ENCODE measurements around the gene WDPCP. TPM values are rescaled to one million over a fixed set of nuclear protein-coding genes. Genes with fewer than 3 reads are reported as not detected.

The WDPCP gene
- total RNA-seq, 1 donor from 2014 or later, result 11.8 TPM

DNA sequence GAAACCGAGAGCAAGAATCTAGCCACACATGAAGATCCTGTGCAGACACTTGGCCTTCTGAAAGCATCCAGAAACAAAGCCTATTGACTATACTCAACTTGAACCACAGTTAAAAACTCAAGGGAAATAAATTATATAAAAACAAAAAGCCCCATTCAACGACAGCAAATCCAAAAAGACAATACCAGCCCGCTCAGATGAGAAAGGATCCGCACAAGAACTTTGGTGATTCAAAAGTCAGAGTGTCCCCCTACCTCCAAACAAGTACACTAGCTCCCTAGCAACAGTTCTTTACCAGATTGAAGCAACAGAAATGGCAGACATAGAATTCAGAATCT lies 163.2 kb downstream of the WDPCP start:
- Mint-ChIP-seq H3K9me3 (peaks cover 20% of the 10 kb centered on the region), H3K27ac (no peak overlapping the region), H3K4me3 (no peak overlapping the region), H3K4me1 (ENCODE audit: unreplicated experiment) (no peaks in the 10 kb centered on the region), H3K27me3 (no peaks in the 10 kb centered on the region), H3K36me3 (peaks cover 6% of the 10 kb centered on the region)
- TF ChIP-seq, protein P1, sequence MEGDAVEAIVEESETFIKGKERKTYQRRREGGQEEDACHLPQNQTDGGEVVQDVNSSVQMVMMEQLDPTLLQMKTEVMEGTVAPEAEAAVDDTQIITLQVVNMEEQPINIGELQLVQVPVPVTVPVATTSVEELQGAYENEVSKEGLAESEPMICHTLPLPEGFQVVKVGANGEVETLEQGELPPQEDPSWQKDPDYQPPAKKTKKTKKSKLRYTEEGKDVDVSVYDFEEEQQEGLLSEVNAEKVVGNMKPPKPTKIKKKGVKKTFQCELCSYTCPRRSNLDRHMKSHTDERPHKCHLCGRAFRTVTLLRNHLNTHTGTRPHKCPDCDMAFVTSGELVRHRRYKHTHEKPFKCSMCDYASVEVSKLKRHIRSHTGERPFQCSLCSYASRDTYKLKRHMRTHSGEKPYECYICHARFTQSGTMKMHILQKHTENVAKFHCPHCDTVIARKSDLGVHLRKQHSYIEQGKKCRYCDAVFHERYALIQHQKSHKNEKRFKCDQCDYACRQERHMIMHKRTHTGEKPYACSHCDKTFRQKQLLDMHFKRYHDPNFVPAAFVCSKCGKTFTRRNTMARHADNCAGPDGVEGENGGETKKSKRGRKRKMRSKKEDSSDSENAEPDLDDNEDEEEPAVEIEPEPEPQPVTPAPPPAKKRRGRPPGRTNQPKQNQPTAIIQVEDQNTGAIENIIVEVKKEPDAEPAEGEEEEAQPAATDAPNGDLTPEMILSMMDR (conservative IDR thresholded peaks at IDR 0.05), result peak; percentile 14
- no peak for DNase-seq (ENCODE audit: extremely low spot score, unreplicated experiment)

DNA sequence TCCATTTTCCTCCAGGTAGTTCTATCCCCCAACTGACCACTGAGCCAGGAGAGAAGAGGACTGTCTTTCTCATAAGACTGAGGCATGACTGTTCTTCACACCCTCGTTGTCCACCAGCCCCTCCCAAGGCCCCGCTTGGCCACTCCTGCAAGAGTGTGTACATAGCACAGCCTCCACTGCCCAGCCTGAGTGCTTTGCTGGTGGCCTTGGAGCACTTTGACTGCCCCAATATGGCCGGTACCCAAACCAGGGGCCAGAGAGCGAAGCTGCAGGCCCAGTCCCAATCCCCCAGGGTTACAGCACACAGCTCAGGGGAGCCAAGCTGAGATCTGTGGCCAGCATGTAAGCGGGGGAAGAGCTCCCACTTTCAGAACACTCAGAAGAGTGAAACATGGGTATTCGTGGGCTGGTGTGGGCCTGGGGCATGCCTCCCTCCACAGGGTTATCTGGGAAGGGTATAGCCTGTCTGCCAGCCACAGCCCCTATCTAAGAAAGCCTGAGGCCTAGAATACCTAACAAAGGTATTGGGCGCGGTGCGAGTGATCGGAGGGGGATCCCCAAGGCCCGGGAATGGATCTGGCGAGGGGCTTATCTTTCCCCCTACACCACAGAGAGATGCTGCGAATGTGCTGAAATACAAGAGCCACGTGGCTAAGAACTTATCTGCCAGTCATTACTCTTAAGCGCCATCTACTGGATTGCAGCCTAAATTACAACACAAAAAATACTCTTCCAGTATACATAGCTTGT lies 163.8 kb downstream of the WDPCP start:
- TF ChIP-seq, protein P1 (conservative IDR thresholded peaks at IDR 0.05), result peak; percentile 67
- peaks cover 3% of the 10 kb centered on the region for H3K36me3 Mint-ChIP-seq
- no peaks in the 10 kb centered on the region for H3K27me3 Mint-ChIP-seq
- DNase-seq (ENCODE audit: extremely low spot score, unreplicated experiment), result no peak
- H3K9me3 Mint-ChIP-seq, result peaks cover 20% of the 10 kb centered on the region
- no peak overlapping the region for H3K4me3 Mint-ChIP-seq
- H3K27ac Mint-ChIP-seq, result no peak overlapping the region
- no peaks in the 10 kb centered on the region for H3K4me1 Mint-ChIP-seq (ENCODE audit: unreplicated experiment)

DNA sequence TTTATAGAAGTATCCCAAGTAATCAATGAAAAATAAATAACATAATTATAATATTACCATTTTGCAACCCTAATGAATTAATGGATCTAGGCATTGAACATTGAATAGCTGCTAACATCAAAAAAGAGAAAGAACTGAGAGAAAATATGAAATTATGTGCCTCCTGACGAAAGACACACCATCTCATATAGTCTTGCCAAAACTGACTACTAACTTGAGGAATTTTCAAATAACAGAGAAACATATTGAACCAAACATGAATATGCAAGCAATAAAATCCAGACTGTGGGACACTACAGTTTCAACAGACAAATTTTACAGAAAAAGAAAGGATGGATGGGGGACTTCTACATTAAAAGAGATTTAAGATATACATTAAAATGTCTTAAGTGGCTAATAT lies 165.7 kb downstream of the WDPCP start:
- no peak for DNase-seq (ENCODE audit: extremely low spot score, unreplicated experiment)
- Mint-ChIP-seq H3K4me1 (ENCODE audit: unreplicated experiment) (no peaks in the 10 kb centered on the region), H3K4me3 (no peak overlapping the region), H3K9me3 (peaks cover 10% of the 10 kb centered on the region), H3K27ac (no peak overlapping the region), H3K36me3 (peaks cover 3% of the 10 kb centered on the region), H3K27me3 (no peaks in the 10 kb centered on the region)
- TF ChIP-seq, protein P1 (conservative IDR thresholded peaks at IDR 0.05), result no peak

DNA sequence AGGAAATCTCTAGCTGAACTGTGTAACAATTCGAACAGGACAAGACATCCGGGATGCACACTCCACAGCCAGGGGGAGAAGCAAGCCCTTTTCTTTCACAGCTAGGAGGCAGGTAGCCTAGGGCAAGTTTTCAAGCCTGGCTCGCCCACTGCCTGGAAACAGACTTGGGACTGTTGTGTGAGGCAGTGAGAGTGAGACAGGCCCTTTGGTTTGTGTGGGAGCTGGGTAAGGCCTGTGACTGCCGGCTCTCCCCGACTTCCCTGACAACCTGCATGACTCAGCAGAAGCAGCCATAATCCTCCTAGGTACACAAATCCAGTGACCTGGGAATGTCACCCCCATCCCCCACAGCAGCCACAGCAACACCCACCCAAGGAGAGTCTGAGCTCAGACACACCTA lies 179.7 kb downstream of the WDPCP start:
- Mint-ChIP-seq H3K4me1 (ENCODE audit: unreplicated experiment) (no peaks in the 10 kb centered on the region), H3K4me3 (no peak overlapping the region), H3K9me3 (no peaks in the 10 kb centered on the region), H3K27ac (no peak overlapping the region), H3K27me3 (no peaks in the 10 kb centered on the region), H3K36me3 (no peaks in the 10 kb centered on the region)
- DNase-seq (ENCODE audit: extremely low spot score, unreplicated experiment), result no peak
- TF ChIP-seq, protein P1 (conservative IDR thresholded peaks at IDR 0.05), result no peak

DNA sequence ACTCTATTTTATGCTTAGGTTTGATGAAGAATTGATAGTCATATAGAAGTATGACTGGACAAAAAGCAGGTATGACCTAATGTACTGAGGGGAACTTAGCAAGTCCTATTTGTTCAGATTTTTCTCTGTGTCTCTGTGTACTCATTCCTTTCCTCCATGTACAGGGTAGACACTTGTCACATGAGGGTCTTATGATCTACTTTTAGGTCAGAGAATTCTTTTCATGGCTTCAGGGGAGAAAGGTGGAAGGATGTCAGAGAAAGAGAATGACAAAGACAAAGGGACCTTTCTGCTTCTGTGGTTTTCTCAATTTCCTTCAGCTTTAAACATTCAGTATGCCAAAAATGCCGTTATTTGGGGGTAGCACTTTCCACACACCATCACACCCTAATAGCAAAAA lies 181.6 kb downstream of the WDPCP start:
- H3K27ac Mint-ChIP-seq, result no peak overlapping the region
- no peak for DNase-seq (ENCODE audit: extremely low spot score, unreplicated experiment)
- no peaks in the 10 kb centered on the region for H3K27me3 Mint-ChIP-seq
- H3K9me3 Mint-ChIP-seq, result no peaks in the 10 kb centered on the region
- no peaks in the 10 kb centered on the region for H3K4me1 Mint-ChIP-seq (ENCODE audit: unreplicated experiment)
- TF ChIP-seq, protein P1 (conservative IDR thresholded peaks at IDR 0.05), result no peak
- H3K4me3 Mint-ChIP-seq, result no peak overlapping the region
- peaks cover 3% of the 10 kb centered on the region for H3K36me3 Mint-ChIP-seq
